Ishikawa (cell line): Measurements from ENCODE around the gene MYBPH.
A peak's percentile ranks its signal among the peaks of the same experiment; 100 is the strongest.

Source experiments
- CEBPB ChIP-seq: IDR thresholded peaks from 2 replicates; pipeline ENCODE4 v1.6.1; 2012
- CREB1 ChIP-seq: IDR thresholded peaks from 2 replicates; pipeline ENCODE4 v1.6.1; 2012; ENCODE audit warnings: low read depth
- EGR1 ChIP-seq: IDR thresholded peaks from 2 replicates; pipeline ENCODE4 v1.6.1; 2012
- EP300 ChIP-seq: IDR thresholded peaks from 2 replicates; pipeline ENCODE4 v1.6.1; 2012; ENCODE audit warnings: borderline replicate concordance
- FOXM1 ChIP-seq: IDR thresholded peaks from 2 replicates; pipeline ENCODE4 v1.6.1; 2012; ENCODE audit warnings: low read depth, borderline replicate concordance
- NFIC ChIP-seq: IDR thresholded peaks from 2 replicates; pipeline ENCODE4 v1.6.1; 2012
- RAD21 ChIP-seq: IDR thresholded peaks from 2 replicates; pipeline ENCODE4 v1.6.1; 2012; ENCODE audit warnings: low read depth
- TAF1 ChIP-seq: IDR thresholded peaks from 2 replicates; pipeline ENCODE4 v1.6.1; 2012; ENCODE audit warnings: low read depth, mild to moderate bottlenecking
- TCF12 ChIP-seq: IDR thresholded peaks from 2 replicates; pipeline ENCODE4 v1.6.1; 2012; ENCODE audit warnings: low read depth
- TEAD4 ChIP-seq: IDR thresholded peaks from 2 replicates; pipeline ENCODE4 v1.6.1; 2012
- YY1 ChIP-seq: IDR thresholded peaks from 2 replicates; pipeline ENCODE4 v1.6.1; 2012; ENCODE audit warnings: low read depth
- ZBTB7A ChIP-seq: IDR thresholded peaks from 2 replicates; pipeline ENCODE4 v1.6.1; 2012; ENCODE audit warnings: low read depth
- TF ChIP-seq, protein P1 (sequence below): IDR thresholded peaks from 2 replicates; pipeline ENCODE4 v1.6.1; 2012
- TF ChIP-seq, protein P2 (sequence below): IDR thresholded peaks from 2 replicates; pipeline ENCODE4 v1.6.1; 2012
- TF ChIP-seq, protein P3 (sequence below): IDR thresholded peaks from 2 replicates; pipeline ENCODE4 v1.6.1; 2012; ENCODE audit warnings: low read depth, mild to moderate bottlenecking

MYBPH gene

DNA sequence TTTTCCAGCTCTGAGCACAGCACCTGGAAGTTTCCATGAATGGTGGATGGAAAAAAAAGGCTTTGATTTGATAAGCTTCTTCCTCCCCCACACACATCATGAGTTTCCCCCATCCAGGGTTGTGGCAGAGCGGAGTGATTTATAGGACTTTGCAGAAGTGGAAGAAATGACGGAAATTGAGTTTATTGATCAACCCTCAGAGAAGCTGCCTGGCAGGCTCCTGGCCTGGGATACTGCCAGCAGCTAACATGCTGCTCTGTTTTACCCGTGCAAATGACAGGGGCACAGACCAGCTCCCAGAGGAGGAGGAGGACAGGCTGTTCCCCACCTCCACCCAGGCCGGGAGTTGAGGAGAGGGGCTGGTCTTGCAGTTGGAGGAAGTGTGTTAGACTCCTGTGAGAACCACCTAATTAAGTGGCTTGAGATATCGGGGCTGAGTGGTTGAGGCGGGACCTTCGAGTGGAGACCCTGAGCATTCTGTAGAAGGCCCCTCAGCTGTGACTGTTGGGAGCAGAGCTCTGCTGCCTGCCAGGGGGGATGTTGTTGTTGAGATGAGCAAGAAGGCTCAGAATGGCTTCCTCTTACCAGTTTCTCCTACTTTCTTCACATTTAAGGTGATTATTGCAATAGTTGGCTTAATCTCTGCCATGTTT, 26.3 kb downstream of the MYBPH start:
- TF ChIP-seq CEBPB, result no peak
- no peak for TF ChIP-seq YY1
- no peak for TF ChIP-seq TEAD4
- TF ChIP-seq RAD21, result no peak
- TF ChIP-seq TCF12, result no peak
- TF ChIP-seq NFIC, result no peak
- no peak for TF ChIP-seq FOXM1
- TF ChIP-seq TAF1, result no peak
- no peak for TF ChIP-seq EP300
- TF ChIP-seq EGR1, result no peak
- TF ChIP-seq CREB1, result no peak
- no peak for TF ChIP-seq ZBTB7A
- TF ChIP-seq, protein P1, sequence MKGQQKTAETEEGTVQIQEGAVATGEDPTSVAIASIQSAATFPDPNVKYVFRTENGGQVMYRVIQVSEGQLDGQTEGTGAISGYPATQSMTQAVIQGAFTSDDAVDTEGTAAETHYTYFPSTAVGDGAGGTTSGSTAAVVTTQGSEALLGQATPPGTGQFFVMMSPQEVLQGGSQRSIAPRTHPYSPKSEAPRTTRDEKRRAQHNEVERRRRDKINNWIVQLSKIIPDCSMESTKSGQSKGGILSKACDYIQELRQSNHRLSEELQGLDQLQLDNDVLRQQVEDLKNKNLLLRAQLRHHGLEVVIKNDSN, result no peak

DNA sequence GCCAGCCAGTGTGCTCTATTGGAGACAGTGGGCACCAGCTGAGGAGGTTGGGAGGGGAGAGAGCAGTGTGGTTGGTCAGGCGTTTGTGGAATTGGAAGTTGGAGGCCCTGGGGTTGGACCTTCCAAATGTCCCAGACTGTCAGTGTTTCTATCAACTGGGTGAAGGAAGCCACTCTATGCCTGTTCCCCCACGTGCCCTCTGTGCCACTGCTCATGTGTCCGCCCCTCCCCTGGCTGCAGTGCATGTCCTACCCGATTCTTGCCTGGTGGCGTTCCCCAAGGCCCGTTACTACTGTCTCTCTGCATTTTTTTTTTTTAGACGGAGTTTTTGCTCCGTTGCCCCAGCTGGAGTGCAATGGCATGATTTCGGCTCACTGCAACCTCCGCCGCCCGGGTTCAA, 27.0 kb downstream of the MYBPH start:
- TF ChIP-seq CEBPB (no peak), CREB1 (no peak), FOXM1 (no peak), RAD21 (no peak), EGR1 (no peak), ZBTB7A (no peak)
- TF ChIP-seq, protein P1, result no peak

DNA sequence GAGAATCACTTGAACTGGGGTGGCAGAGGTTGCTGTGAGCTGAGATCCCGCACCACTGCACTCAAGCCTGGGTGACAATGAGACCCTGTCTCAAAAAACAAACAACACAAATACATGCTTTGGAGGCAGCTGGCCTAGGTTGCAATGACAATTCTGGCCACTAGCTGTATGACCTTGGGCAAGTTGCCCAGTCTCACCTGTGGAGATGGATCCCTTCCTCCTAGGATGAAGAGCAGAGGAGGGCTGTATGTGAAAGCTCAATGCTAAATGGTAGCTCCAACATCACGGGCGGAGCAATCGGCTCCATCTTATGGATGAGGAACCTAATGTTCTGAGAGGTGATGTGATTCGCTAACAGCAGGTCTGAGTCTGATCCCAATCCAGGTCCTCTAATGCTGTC, 27.5 kb downstream of the MYBPH start:
- TF ChIP-seq EP300, result no peak
- no peak for TF ChIP-seq FOXM1
- no peak for TF ChIP-seq TAF1
- no peak for TF ChIP-seq TCF12
- TF ChIP-seq TEAD4, result no peak
- TF ChIP-seq YY1, result 0 out of 2 replicates have a peak, but pooled peaks have one; percentile 12
- TF ChIP-seq, protein P2, sequence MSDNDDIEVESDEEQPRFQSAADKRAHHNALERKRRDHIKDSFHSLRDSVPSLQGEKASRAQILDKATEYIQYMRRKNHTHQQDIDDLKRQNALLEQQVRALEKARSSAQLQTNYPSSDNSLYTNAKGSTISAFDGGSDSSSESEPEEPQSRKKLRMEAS, result no peak
- TF ChIP-seq CREB1, result no peak
- TF ChIP-seq NFIC, result peak; percentile 90
- TF ChIP-seq, protein P3, sequence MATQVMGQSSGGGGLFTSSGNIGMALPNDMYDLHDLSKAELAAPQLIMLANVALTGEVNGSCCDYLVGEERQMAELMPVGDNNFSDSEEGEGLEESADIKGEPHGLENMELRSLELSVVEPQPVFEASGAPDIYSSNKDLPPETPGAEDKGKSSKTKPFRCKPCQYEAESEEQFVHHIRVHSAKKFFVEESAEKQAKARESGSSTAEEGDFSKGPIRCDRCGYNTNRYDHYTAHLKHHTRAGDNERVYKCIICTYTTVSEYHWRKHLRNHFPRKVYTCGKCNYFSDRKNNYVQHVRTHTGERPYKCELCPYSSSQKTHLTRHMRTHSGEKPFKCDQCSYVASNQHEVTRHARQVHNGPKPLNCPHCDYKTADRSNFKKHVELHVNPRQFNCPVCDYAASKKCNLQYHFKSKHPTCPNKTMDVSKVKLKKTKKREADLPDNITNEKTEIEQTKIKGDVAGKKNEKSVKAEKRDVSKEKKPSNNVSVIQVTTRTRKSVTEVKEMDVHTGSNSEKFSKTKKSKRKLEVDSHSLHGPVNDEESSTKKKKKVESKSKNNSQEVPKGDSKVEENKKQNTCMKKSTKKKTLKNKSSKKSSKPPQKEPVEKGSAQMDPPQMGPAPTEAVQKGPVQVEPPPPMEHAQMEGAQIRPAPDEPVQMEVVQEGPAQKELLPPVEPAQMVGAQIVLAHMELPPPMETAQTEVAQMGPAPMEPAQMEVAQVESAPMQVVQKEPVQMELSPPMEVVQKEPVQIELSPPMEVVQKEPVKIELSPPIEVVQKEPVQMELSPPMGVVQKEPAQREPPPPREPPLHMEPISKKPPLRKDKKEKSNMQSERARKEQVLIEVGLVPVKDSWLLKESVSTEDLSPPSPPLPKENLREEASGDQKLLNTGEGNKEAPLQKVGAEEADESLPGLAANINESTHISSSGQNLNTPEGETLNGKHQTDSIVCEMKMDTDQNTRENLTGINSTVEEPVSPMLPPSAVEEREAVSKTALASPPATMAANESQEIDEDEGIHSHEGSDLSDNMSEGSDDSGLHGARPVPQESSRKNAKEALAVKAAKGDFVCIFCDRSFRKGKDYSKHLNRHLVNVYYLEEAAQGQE, result no peak
- TF ChIP-seq EGR1, result no peak
- TF ChIP-seq ZBTB7A, result no peak
- no peak for TF ChIP-seq RAD21
- TF ChIP-seq, protein P1, result no peak
- TF ChIP-seq CEBPB, result no peak

DNA sequence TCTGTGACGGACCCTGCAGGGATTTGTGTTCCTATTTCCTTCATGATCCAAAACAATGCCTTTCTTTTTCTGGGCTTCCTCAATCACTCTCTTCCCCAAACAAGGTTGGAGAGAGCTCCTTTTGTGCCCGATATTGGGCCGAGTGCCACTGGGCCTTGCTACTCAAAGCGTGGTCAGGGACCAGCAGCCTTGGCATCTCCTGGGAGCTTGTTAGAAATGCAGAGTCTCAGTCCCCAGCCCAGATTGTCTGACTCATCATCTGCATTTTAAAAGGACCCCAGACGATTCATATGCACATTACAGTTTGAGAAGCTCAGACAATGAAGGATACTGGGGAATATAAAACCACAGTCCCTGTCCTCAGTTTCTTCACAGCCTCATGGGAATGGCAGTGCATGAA, 28.2 kb downstream of the MYBPH start:
- no peak for TF ChIP-seq TAF1
- TF ChIP-seq ZBTB7A, result no peak
- TF ChIP-seq FOXM1, result no peak
- no peak for TF ChIP-seq NFIC
- no peak for TF ChIP-seq EP300
- TF ChIP-seq TEAD4, result no peak
- no peak for TF ChIP-seq EGR1
- no peak for TF ChIP-seq YY1
- TF ChIP-seq, protein P1, result no peak
- TF ChIP-seq RAD21, result no peak

DNA sequence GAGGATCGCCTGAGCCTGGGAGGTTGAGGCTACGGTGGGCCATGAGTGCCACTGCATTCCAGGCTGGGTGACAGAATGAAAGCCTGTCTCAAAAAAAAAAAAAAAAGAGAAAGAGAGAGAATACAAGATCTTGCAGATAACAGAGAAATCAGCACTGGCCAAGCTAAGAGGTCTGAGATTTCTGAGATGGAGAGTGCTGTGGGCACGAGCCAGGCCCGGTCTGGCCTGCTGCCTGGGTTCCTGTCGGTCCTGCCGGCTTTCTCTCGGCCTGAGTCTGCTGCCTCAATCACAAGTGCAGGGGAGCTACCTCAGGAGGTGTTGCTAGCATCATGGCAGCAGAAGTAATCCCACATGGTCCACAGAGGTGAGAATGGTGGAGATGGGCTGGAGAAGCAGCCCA, 29.1 kb downstream of the MYBPH start:
- TF ChIP-seq NFIC (no peak), RAD21 (no peak), EGR1 (no peak), CREB1 (no peak), CEBPB (no peak), YY1 (no peak), EP300 (no peak), TCF12 (no peak), FOXM1 (no peak), TEAD4 (no peak), ZBTB7A (no peak)
- TF ChIP-seq, protein P1, result no peak
- TF ChIP-seq, protein P3, result no peak
- TF ChIP-seq, protein P2, result no peak
